GM21786 (cell line): Measurements from ENCODE around the gene HTD2.
"Not testable (repeated sequence)": the region's sequence is repeated elsewhere in the genome, so short reads cannot be mapped to it uniquely, and the experiment has no call there.

Source experiments
- ATAC-seq: cut with Tn5 transposase; IDR thresholded peaks from one replicate; pipeline ENCODE4 v1.9.1; 2021; ENCODE audit not compliant: unreplicated experiment

The HTD2 gene

DNA sequence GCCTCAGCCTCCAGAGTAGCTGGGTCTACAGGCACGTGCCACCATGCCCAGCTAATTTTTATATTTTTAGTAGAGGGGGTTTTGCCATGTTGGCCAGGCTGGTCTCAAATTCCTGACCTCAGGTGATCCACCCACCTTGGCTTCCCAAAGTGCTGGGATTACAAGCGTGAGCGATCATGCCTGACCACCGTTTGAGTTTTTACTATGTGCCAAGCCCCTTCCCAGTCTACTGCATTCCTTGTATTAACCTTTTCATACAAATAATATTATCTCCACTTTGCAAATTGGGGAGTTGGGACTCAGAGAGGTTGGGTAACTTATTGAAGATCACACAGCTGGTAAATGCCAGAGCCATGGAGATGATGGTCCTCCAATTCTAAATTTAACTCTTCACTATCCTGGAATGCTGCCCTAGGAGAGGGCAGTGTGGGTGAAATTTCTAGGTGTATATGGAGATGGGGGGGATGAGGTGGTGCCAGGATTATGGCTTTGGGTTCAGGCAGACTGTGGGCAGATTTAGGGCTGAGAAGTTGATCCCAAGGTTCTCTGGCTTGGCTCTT lies 25.4 kb downstream of the HTD2 start:
- ATAC-seq, result no peak

DNA sequence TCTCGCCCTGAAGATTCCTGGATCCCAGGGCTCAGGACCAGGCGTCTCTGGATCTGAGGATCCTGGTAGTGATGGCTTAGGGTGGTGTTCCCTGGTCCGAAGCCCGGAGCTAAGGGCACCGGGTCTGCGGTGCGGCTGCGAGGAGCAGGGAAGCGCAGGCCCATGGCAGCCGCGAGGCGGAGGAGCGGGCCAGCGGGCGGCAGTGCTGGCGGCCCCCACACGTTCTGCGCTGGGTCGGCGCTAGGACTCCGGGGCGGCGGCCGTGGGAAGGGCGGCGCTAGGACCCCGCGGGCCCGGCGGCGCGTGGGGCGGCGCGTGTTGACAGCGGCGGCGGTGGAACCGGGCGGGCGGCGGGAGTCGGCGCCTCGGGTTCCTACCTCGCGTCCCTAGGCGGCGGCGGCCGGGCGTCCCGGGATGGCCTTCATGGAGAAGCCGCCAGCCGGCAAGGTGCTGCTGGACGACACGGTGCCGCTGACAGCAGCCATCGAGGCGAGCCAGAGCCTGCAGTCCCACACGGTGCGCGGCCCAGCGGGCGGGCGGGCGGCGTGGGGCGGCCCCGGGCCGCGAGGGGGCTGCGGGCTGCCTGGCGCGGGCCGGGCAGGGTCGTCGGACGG lies 26.4 kb downstream of the HTD2 start, which contains the start of gene PXK:
Gene PXK, plus strand, starts transcription at position 318 of the 614 bp plus-strand sequence. Its CDS starts 97 bp downstream, at position 415.
- peak; percentile 76 for ATAC-seq

DNA sequence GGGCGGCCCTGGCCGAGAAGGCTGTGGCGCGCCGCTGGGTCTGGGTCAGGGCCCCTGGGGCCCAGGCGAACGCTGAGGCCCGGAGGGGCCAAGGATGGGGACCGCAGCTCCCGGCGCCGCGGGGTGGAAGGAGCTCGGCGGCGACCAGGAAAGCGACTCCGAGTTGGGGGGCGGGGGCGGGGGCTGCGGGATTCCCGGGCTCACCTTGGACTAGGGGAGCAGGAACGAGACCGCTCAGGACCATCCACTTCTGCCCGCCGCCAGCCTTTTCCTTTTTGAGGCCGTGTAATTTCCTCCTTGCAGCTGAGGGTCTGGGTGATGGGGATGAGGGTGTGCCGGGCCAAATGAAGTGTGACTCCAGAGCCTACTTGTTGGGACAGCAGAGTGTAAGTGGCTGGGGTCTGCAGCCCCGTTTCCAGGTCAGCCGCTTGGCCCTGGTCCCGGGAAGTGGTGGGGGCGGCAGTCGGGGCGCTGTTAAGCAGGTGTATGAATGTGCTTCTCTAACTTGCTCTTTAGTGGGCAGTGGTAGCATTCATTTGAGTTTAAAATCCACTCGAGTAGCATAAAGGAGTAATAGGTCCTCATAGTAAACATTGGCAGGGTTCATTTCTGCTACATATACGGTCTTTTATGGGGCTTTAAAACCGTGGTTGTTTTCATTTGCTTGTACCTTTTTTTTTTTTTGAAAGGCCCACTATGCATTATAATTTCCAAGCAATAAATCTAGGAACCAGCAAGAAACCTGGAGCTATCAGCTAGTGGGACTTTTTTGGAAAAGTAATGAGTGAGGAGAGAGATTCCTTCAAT lies 27.1 kb downstream of the HTD2 start:
- peak; percentile 32 for ATAC-seq

DNA sequence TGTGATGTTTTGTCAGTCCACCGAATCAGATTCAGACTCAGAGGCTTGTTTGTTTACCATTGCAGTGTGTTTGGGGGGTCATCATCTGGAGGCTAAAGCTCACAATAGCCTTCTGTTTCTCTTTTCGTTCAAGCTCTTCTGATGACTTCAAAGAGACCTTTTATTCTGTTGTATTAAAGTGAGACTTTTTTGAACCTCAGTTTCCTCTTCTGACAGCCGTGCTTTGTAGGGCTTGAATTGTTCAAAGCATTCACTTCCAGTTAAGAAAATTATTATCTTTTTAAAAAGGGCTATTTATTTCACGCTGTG lies 27.6 kb downstream of the HTD2 start:
- ATAC-seq, result no peak

DNA sequence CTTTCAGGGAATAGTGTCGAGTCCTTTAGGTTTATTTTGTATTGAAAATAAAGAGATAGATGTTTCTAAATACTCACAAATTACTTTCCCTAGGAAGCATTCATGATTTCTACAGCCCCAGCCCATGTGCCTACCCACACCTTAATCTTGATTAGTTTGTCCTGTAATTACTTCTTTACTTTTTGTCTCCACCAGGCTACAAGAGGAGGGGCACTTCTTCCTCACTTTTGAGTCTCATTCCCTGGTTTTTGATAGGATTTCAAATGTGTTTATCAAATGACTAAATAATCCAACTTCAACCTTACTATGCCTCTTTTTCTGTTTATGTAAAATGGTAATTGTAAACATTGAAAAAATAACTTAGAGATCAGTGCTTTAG lies 28.2 kb downstream of the HTD2 start:
- ATAC-seq, result no peak

DNA sequence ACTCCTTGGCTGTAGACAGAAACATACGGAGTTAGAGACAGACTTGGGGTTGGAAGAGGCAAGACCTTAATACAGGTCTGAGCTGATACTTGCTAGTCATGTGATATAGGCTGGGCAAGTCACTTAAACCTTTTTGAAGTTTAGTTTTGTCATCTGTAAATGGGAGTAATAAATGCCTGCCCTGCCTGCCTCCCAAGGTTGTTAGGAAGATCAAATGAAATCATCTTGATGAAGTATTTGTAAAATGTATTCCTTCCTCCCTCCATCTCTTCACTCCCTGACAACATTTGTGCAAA lies 29.3 kb downstream of the HTD2 start:
- ATAC-seq, result no peak

DNA sequence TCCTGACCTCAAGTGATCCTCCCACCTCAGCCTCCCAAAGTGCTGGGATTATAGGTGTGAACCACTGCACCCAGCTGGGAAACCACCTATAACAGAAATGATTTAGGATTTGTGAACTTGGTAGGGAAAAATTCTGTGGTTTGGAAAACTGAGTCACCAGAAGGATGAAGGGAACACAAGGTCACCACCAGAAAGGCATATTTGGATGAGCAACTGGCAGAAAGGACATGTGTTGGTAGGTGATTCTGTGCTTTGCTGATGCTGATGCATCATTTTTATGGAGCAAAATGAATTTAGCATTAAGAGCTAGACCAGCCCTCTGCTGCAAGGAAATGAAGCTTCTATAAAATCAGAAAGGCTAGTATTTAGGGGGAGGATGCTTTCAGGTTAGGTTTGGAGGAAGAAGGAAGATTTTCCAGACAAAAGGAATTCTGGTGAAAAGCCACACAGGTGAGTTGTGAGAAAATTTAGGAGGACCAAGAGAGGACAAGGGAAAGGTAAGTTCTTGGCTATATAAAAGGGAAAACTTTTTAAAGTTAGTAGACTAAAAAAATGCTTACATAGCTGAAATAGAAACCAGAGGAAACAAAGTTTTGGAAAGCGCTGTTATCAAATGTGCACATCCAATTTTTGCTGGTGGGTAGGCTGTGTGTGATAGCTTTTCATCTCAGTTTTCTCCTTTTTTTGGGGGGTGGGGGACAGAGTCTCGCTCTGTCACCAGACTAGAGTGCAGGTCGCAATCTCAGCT lies 30.0 kb downstream of the HTD2 start:
- ATAC-seq, result no peak

DNA sequence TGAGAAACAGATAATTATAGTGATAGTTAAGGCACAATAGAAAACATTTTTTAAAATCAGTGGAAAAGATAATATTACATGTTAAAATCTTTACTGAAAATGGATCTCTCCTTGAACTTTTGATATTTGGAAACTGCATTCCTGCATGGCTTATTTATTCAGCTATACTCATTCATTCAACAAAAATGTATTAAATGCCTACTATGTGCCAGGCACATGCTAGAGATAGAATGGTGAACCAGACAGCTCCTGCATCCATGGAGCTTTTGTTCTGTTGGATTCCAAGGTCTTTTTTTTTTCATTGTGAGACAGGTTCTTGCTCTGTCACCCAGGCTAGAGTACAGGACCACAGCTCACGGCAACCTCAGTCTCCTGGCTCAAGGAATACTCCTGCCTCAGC lies 30.9 kb downstream of the HTD2 start:
- no peak for ATAC-seq

DNA sequence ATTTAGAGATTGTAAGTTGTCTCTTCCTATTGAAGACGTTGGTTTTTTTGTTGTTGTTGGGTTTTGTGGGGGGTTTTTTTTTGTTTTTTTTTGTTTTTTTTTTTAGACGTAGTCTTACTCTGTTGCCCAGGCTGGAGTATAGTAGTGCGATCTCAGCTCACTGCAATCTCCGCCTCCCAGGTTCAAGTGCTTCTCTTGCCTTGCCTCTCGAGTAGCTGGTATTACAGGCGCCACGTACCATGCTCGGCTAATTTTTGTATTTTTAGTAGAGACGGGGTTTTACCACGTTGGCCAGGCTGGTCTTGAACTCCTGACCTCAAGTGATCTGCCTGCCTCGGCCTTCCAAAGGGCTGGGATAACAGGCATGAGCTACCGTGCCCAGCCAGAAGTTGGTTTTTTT lies 32.8 kb downstream of the HTD2 start:
- ATAC-seq, result not testable (repeated sequence)

DNA sequence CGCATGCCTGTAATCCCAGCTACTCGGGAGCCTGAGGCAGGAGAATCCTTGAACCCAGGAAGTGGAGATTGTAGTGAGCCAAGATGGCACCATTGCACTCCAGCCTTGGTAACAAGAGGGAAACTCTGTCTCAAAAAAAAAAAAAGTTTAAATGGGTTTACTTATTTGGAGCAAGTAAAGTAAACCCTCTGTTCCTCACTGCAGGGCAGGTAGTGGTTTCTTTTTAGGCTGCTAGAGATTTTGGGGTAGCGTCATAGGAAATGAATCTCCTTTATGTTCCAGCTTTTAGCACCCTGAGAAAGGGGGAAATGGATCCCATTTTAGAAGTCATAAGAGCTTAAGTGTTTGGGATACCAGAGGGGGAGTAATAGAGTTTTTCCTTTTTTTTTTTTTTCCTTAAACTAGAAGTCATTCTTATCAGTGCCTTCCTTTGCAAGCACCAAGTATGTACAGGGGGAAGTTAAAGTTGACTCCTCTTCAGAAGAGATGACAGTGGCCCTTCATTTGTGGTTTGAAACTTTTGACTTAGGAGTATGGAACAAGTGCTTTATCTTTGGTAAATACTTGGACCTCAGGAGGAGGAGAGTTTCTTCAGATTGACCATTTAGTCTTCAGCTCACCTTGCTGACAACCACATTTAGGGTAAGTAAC lies 34.4 kb downstream of the HTD2 start:
- no peak for ATAC-seq

DNA sequence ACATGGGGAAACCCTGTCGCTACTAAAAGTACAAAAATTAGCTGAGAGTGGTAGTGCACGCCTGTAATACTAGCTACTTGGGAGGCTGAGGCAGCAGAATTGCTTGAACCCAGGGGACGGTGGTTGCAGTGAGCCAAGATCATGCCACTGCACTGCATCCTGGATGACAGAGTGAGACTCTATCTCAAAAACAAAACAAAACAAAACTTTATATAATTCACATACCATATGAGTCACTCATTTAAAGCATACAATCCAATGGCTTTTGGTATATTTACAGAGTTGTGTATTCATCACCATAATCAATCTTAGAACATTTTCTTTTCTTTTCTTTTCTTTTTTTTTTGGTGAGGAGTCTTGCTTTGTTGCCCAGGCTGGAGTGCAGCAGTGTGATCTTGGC lies 35.1 kb downstream of the HTD2 start:
- no peak for ATAC-seq

DNA sequence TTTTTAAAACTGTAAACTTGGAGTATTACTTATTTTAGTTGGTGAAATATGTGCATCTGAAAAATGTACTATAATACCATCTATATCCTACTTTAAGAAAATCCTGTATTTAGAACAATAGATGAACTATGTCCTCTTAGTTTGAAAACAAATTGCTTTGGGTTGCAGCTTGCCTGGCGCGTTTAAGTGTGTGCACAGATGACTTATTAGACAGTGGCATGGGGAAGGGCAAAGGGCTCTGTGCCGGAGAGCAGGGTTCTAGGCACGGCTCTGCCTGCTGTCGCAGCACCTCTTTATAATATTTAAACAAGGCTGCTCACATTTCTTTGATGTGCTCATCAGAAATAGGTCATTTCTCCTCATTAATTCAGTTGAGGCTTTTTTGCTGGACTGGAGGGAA lies 36.4 kb downstream of the HTD2 start:
- no peak for ATAC-seq

DNA sequence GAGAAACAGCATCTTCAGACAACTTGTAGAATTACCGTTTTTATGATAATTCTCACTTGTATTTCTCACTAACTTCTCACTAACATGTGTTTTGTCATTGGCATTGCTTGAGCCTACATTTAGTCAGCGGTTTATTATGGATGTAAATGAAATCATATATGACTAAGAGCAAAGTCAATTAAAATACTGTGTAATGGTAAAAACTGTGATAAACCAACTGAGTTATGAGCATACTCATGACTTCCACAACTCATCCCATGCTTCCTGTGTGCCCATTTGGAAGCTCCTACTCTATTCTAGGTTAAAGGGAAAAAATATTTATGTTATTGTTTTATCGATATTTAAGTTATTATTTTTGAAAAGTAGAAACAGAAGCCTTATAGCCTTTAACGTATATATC lies 39.1 kb downstream of the HTD2 start:
- no peak for ATAC-seq

DNA sequence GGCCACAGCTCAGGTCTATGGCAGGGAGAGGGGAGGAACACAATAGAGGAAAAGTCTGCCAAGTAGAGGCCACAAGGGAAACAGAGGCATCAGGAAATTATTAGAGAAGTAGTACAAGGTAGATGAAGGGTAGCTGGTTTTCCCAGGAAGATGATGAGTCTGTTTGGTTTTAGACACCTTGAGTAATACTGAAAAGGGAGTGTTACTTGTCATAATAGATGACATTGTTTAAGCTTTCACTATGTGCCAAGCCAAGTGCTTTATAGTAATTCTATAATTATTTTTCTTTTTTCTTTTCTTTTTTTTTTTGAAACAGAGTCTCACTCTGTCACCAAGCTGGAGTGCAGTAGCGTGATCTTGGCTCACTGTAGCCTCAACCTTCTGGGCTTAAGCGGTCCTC lies 40.0 kb downstream of the HTD2 start:
- no peak for ATAC-seq

DNA sequence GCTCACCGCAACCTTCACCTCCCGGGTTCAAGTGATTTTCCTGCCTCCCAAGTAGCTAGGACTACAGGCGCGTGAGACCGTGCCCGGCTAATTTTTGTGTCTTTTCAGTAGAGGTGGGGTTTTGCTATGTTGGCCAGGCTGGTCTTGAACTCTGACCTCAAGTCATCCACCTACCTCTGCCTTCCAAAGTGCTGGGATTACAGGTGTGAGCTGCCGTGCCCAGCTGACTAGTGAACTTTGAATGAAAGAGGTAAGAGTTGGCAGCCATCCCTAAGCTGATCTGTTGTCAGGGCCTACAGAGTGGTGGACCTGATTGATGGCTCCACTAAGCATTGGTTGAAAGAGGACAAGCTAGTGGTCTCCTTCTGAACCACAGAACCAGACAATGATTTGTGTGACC lies 41.7 kb downstream of the HTD2 start:
- ATAC-seq, result no peak

DNA sequence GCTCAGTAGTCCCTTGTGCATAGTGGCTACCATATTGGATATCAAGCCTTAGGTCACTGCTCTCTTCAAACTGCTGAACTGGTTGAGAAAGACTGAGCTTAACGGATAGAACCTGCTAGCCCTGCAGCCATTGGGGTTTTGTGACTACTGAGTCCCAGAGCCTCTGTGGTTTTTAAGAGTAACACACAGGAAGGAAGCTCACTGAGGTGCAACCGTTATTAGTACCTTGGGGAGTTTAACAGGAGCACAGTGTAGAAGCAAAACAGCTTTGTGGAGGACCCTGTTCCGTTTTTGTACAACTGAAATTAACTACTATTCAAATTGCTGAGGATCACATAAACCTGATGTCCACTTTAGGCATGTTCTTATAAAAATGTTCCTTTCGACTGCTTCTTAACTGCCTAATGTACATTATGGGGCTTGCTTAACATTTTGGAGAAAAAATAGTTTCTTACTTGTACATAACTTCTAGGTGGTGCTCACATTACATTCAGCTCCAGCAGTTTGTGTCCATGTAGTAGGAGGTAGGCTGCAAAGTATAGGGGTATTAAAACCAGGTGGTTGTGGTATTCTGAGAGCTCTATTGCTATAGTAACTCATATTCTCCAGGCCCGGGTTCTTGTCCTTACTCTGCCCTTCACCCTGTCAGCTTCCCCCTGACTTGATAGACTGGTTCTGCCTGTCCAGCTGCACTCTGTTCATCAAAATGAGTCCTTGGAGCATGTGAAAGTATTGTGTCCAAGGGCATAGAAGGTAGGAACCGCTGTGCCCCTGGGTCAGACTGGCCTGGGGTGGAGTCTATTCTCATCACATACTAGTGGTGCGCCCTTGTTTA lies 43.7 kb downstream of the HTD2 start:
- peak; percentile 85 for ATAC-seq

DNA sequence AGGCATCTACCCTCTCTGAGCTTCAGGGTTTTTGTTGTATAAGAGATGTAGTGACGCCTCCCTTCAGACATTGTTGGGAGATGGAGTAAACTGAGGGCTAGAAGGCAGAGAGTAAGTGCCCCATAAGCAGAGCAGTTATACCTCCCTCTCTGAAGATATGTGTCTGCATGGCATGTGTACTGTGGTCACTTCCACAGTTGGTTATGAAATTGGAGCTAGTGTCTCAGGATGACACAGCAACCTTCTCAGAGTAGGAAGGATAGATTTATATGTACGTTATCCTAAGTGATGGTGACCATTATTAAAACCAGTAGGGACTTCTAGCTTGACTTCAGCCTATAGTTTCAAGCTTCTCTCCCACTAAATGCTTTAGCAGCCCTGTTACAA lies 44.3 kb downstream of the HTD2 start:
- ATAC-seq, result no peak

DNA sequence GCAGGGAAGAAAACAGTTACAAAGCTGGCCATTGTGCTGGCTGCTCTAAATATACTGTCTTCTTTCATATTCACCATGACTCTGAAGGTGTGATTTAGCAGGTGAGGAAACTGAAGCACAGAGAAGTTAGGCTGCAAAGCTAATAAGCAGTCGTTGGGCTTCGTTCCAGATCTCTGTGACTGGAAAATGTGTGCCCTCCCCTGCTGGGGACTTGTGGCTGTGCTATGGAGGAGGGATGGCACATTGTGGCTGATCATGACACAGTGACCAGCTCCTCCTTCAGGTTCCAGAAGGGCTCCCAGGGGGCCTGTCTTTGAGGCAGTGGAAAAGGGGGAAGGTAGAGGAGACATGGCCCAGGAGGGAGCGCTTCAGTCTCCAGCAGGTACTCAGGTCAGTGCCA lies 45.6 kb downstream of the HTD2 start:
- ATAC-seq, result peak; percentile 21

DNA sequence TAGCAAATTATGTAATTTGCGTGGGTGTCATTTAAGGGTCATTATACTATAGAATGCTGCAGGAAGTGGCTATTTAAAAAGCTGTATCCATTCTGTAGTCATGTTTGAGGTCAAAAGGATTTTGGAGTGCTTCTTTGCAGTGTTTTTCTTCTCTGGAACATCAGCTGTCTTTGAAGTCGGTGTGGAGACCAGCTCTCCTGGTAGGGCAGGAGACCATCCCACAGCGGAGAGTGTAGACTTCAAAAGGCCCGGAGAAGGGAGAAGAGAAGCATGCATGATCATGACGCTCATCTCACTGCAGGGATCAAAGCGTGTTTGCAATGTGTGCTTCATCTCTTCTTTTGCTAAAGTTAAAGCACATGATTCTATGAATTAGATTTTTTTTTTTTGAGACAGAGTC lies 46.3 kb downstream of the HTD2 start:
- no peak for ATAC-seq

DNA sequence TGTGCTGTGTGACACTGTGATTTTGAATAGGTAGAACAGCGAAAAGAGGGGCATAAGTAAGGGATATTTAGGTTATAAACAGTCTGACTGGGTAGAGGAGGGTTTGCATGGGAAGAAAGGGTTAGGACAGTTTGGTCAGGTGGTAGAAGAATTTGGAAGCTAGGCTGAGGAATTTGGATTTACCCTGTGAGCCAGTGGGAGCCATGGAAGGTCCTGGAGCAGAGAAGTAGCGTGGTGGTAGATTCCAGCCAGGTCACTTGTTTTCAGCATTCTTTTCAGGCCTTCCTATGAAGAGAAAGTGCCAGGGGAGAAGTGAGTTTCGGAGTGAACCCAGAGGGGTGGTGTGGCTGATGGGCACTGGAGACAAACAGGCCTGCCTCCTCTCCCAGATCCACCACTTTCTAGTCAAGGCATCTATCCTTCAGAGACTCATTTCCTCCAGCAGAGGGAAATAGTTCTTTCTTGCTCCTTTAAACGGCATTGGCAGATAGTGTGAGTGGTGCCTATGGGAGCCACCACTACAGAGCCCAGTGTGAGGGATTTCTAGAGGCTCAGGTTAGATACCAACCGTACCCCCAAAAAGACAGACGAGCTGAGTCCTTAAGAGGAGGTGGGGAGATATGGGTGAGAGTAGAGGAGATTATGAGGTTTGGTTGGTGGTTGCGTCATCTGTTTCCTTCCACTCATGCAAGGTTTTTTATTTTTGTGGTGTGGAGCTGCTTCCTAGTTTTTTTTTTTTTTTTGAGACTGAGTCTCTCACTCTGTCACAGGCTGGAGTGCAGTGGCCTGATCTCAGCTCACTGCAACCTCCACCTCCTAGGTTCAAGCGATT lies 47.6 kb downstream of the HTD2 start:
- ATAC-seq, result no peak
